ENCODE results near the gene SUPT3H.

The SUPT3H gene

GRCh38 chr6:44943541-44943940, 434.2 kb downstream of the SUPT3H start:
- TF ChIP-seq CTCF (IDR thresholded peaks at IDR 0.05; ENCODE audit: control extremely low read depth, extremely low read depth, low read depth, missing control alignments), result no peak
- DNase-seq (ENCODE audit: extremely low spot score), result no peak
- POLR2A ChIA-PET, result no interaction called here
- CTCF ChIA-PET, result no interaction called here

GRCh38 chr6:44942798-44943197, 434.9 kb downstream of the SUPT3H start:
- DNase-seq (ENCODE audit: extremely low spot score), result no peak
- ChIA-PET CTCF (no interaction called here), POLR2A (no interaction called here)
- no peak for TF ChIP-seq CTCF (IDR thresholded peaks at IDR 0.05; ENCODE audit: control extremely low read depth, extremely low read depth, low read depth, missing control alignments)

GRCh38 chr6:44942201-44942600, 435.5 kb downstream of the SUPT3H start:
- TF ChIP-seq CTCF (IDR thresholded peaks at IDR 0.05; ENCODE audit: control extremely low read depth, extremely low read depth, low read depth, missing control alignments), result no peak
- CTCF ChIA-PET, result no interaction called here
- no peak for DNase-seq (ENCODE audit: extremely low spot score)
- POLR2A ChIA-PET, result no interaction called here

- POLR2A ChIA-PET, result no interaction called here
Observed at GRCh38 chr6:44940367-44940766, 437.4 kb downstream of the SUPT3H start.

GRCh38 chr6:44935693-44936300, 441.9 kb downstream of the SUPT3H start:
- CTCF ChIA-PET, result interaction anchor here (1.2 kb wide), 1 partner anchor 9 kb away, joined by 3 read pairs; no protein-coding TSS in a partner anchor
- DNase-seq (ENCODE audit: extremely low spot score), result no peak
- no peak for TF ChIP-seq CTCF (IDR thresholded peaks at IDR 0.05; ENCODE audit: control extremely low read depth, extremely low read depth, low read depth, missing control alignments)
- POLR2A ChIA-PET, result no interaction called here

More at GRCh38 chr6:44940367-44940766, 437.4 kb downstream of the SUPT3H start:
- CTCF ChIA-PET, result no interaction called here
- no peak for DNase-seq (ENCODE audit: extremely low spot score)
- no peak for TF ChIP-seq CTCF (IDR thresholded peaks at IDR 0.05; ENCODE audit: control extremely low read depth, extremely low read depth, low read depth, missing control alignments)

GRCh38 chr6:44933108-44933507, 444.6 kb downstream of the SUPT3H start:
- POLR2A ChIA-PET, result no interaction called here
- TF ChIP-seq CTCF (IDR thresholded peaks at IDR 0.05; ENCODE audit: control extremely low read depth, extremely low read depth, low read depth, missing control alignments), result no peak
- CTCF ChIA-PET, result interaction anchor here (1.1 kb wide), 2 partner anchors 79 to 102 kb away, joined by 3 read pairs; no protein-coding TSS in a partner anchor
- DNase-seq (ENCODE audit: extremely low spot score), result no peak
